HepG2 (cell line): Measurements from ENCODE around the gene ADAMTS17. TPM values are rescaled to one million over a fixed set of nuclear protein-coding genes. Genes with fewer than 3 reads are reported as not detected.

ENCODE experiments used
- ATAC-seq: fragments of 200-7000 bp; cut with Tn5 transposase; 3 replicates; pipeline ENCODE4 v1.9.1; 2020; ENCODE audit warnings: mild to moderate bottlenecking, moderate library complexity
- BruUV-seq: library from RNA; stranded (reverse); fragments of 400-500 nt; replicated peaks from 2 replicates; lab custom pipeline; 2021; lab: Mats Ljungman, UMichigan
- CTCF ChIA-PET: fragments of 300-600 bp; formaldehyde crosslinking; extraction: SDS; loops from one replicate; lab custom pipeline; 2021; ENCODE audit warnings: low total read pairs, inconsistent platforms, low intra/inter-chr PET ratio; lab: Yijun Ruan, JAX
- POLR2A ChIA-PET: fragments of 350-600 bp; sonication (Branson Sonifier 250); formaldehyde crosslinking; loops from one replicate; lab custom pipeline; 2020; ENCODE audit warnings: antibody characterized with exemption, inconsistent platforms; lab: Yijun Ruan, JAX
- DNase-seq: peaks from one replicate; pipeline ENCODE4 v3.0.0-alpha.2; 2015; ENCODE audit warnings: low spot score
- FAIRE-seq: peaks from 3 replicates; lab custom pipeline; 2011; peaks lifted over from hg19 to GRCh38; lab: Jason Lieb, UNC
- H2AFZ ChIP-seq: one replicate; pipeline ENCODE4 v1.6.1; 2011; ENCODE audit warnings: low read length, inconsistent platforms
- H3K27ac ChIP-seq: fragments of 300-600 bp; 3 replicates; pipeline ENCODE4 v1.8.0; 2011; ENCODE audit warnings: mixed run types, mild to moderate bottlenecking, mixed read lengths, low read length, inconsistent platforms; ENCODE audit not compliant: insufficient read depth; ENCODE audit errors: extremely low read length
- H3K27me3 ChIP-seq, 2 experiments: fragments of 200-600 bp in 1 of 2; 2 replicates in 1 of 2; 3 replicates in 1 of 2; pipeline versions ENCODE4 v1.6.0 to v1.8.0; 2011; ENCODE audit warnings: low read length in 2 of 2, mild to moderate bottlenecking in 2 of 2, moderate library complexity in 2 of 2, inconsistent platforms in 1 of 2; ENCODE audit not compliant: insufficient read depth in 2 of 2, control insufficient read depth in 1 of 2
- H3K36me3 ChIP-seq, 2 experiments: fragments of 200-600 bp in 1 of 2; replicated peaks in 1 of 2; 2 replicates in 1 of 2; 3 replicates in 1 of 2; pipeline versions ENCODE4 v1.5.1 to v1.8.0; 2011; ENCODE audit warnings: low read length in 2 of 2, inconsistent platforms in 1 of 2; ENCODE audit not compliant: insufficient read depth in 2 of 2, control insufficient read depth in 1 of 2
- H3K4me1 ChIP-seq: 2 replicates; pipeline ENCODE4 v1.5.1; 2012; ENCODE audit warnings: low read length, inconsistent platforms; ENCODE audit not compliant: insufficient read depth
- H3K4me2 ChIP-seq: 2 replicates; pipeline ENCODE4 v1.6.0; 2011; ENCODE audit warnings: low read depth, low read length, inconsistent platforms
- H3K4me3 ChIP-seq, 3 experiments: fragments of 200-600 bp in 1 of 3; sonication (generic), shearing (Covaris generic) in 1 of 3; replicated peaks in 1 of 3; 2 replicates each; pipeline ENCODE4 v1.5.1; 2011 to 2016; ENCODE audit warnings: low read length in 3 of 3, inconsistent platforms in 2 of 3, low read depth in 2 of 3, mild to moderate bottlenecking in 2 of 3, control low read depth in 1 of 3, mixed read lengths in 1 of 3; ENCODE audit not compliant: insufficient read depth in 1 of 3
- H3K79me2 ChIP-seq: one replicate; pipeline ENCODE4 v1.6.1; 2011; ENCODE audit warnings: low read length, inconsistent platforms; ENCODE audit not compliant: insufficient read depth
- H3K9ac ChIP-seq: 2 replicates; pipeline ENCODE4 v1.6.0; 2011; ENCODE audit warnings: mild to moderate bottlenecking, low read depth, low read length, inconsistent platforms; ENCODE audit not compliant: insufficient read depth
- H3K9me3 ChIP-seq: 2 replicates; pipeline ENCODE4 v1.5.1; 2012; ENCODE audit warnings: mild to moderate bottlenecking, low read length
- H4K20me1 ChIP-seq: 2 replicates; pipeline ENCODE4 v1.6.0; 2011; ENCODE audit warnings: inconsistent platforms, mild to moderate bottlenecking, low read length, moderate library complexity; ENCODE audit not compliant: insufficient read depth
- NR1H2 ChIP-seq: sonication (generic); formaldehyde crosslinking; IDR thresholded peaks from 2 replicates; pipeline ENCODE4 v1.8.1; 2022; ENCODE audit warnings: low read depth, missing genetic modification reagents, borderline replicate concordance
- TCF7 ChIP-seq: sonication (generic); IDR thresholded peaks from 2 replicates; pipeline ENCODE4 v1.6.1; 2016; ENCODE audit warnings: antibody characterized with exemption, low read depth
- ZMYM3 ChIP-seq: sonication (generic); formaldehyde crosslinking; IDR thresholded peaks from 2 replicates; pipeline ENCODE4 v1.5.1; 2020; ENCODE audit warnings: mild to moderate bottlenecking, missing genetic modification reagents
- WGBS: methylation state at CpG from one replicate; pipeline ENCODE4 v1.1.6; 2017; ENCODE audit warnings: low lambda C conversion rate; 5-methylcytosine and 5-hydroxymethylcytosine counted together
- in situ Hi-C: cut with HindIII; loops from 2 replicates; pipeline ENCODE4 v1.10.0; 2017; ENCODE audit warnings: low pct_unique_long_range_greater_than_20kb; ENCODE audit not compliant: extremely low pct_ligation_motif_present
- intact Hi-C: fragments of 100-400 bp; cut with micrococcal nuclease; formaldehyde crosslinking; loops from one replicate; pipeline ENCODE4 v1.10.0; 2022; ENCODE audit not compliant: unreplicated experiment
- polyA plus RNA-seq, 8 experiments: library from polyadenylated mRNA; depleted of rRNA in 3 of 8; stranded (reverse) in 7 of 8; unstranded in 1 of 8; fragments of >200 nt; fragmentation: Illumina TruSeq in 4 of 8; extraction: Trizol in 4 of 8; gene quantifications; 2 replicates each; pipeline versions ENCODE4 v1.2.1 to v1.2.3, GENCODE V29; 2011 to 2016; ENCODE audit warnings: low read depth in 4 of 8, missing spikeins in 1 of 8, mixed read lengths in 1 of 8; ENCODE audit not compliant: insufficient read depth in 1 of 8
- total RNA-seq, 5 experiments: library from RNA; depleted of rRNA; stranded (reverse); fragments of >200 nt; fragmentation: Illumina TruSeq; extraction: Trizol; gene quantifications; 2 replicates each; pipeline ENCODE4 v1.2.3, GENCODE V29; 2016; ENCODE audit warnings: low read depth in 1 of 5

Gene ADAMTS17
- total and polyA plus RNA-seq, 2 of the 13 experiments (the other 11 are each of a cell fraction or from before 2014, with no cell fraction given): 0.02 to 0.04 TPM

- no peaks in the 10 kb centered on the region for H3K79me2 ChIP-seq
- no peak overlapping the region for H3K4me3 ChIP-seq
- H3K36me3 ChIP-seq: no peaks in the 10 kb centered on the region
- no TSS peak for BruUV-seq
- no peak overlapping the region for H2AFZ ChIP-seq
- H3K9ac ChIP-seq: no peak overlapping the region
- intact Hi-C loops: no loop called here
- no peaks in the 10 kb centered on the region for H3K4me1 ChIP-seq
- no peak for DNase-seq
- FAIRE-seq: no peak
- POLR2A ChIA-PET: no interaction called here
- no peak overlapping the region for H3K4me2 ChIP-seq
- no peak overlapping the region for H3K27ac ChIP-seq
- no peaks in the 10 kb centered on the region for H3K27me3 ChIP-seq
- in situ Hi-C loops: no loop called here
- 53% methylated on average over 3 of the region's 8 CpGs for WGBS
- CTCF ChIA-PET: no interaction called here
- TF ChIP-seq NR1H2 (CRISPR knock-in tag): no peak
- H4K20me1 ChIP-seq: no peaks in the 10 kb centered on the region
- ATAC-seq: no peak
- peaks cover 22% of the 10 kb centered on the region for H3K9me3 ChIP-seq
Measured at GRCh38 chr15:100150906-100151305, 190.9 kb downstream of the ADAMTS17 start.

GRCh38 chr15:100147828-100148227, 193.9 kb downstream of the ADAMTS17 start:
- Histone ChIP-seq H4K20me1 (no peaks in the 10 kb centered on the region), H3K4me2 (no peak overlapping the region), H3K27ac (no peak overlapping the region), H3K79me2 (no peaks in the 10 kb centered on the region), H3K9ac (no peak overlapping the region), H3K27me3 (no peaks in the 10 kb centered on the region), H3K36me3 (no peaks in the 10 kb centered on the region), H2AFZ (no peak overlapping the region), H3K4me3 (no peak overlapping the region), H3K4me1 (no peaks in the 10 kb centered on the region), H3K9me3 (peaks cover 22% of the 10 kb centered on the region)
- in situ Hi-C loops (loop anchor here (25.0 kb wide), 1 partner anchor 886 kb away; the partner anchor contains the start of gene LRRC28), intact Hi-C loops (no loop called here)
- TF ChIP-seq ZMYM3 (CRISPR knock-in tag): no peak
- no peak for TF ChIP-seq TCF7
- no peak for ATAC-seq
- CTCF ChIA-PET: no interaction called here
- DNase-seq: no peak
- no peak for FAIRE-seq
- POLR2A ChIA-PET: no interaction called here
- BruUV-seq: no TSS peak
- 65% methylated on average over 3 of the region's 3 CpGs for WGBS
